Adrenal gland (tissue), 12 donors: ENCODE data around the gene IGFALS. TPM values are rescaled to one million over a fixed set of nuclear protein-coding genes. Genes with fewer than 3 reads are reported as not detected.

Source experiments
- DNase-seq, 7 donors: peaks; one replicate each; pipeline ENCODE4 v3.0.0-alpha.2; 2019 to 2020
- H3K27ac ChIP-seq, 5 donors: fragments of 200-600 bp; sonication (generic) in 4 of 5; 1 replicate in 3 of 5; 2 replicates in 2 of 5; pipeline versions ENCODE4 v1.5.1 to v1.8.0; 2016 to 2020; ENCODE audit warnings: mild to moderate bottlenecking in 1 of 5
- H3K27me3 ChIP-seq: fragments of 200-600 bp; 2 replicates; pipeline ENCODE4 v1.8.0; 2021
- H3K36me3 ChIP-seq, 2 donors: fragments of 200-600 bp; replicated peaks in 1 of 2; 1 replicate in 1 of 2; 2 replicates in 1 of 2; pipeline versions ENCODE4 v1.5.1 to v1.8.0; 2018 to 2022
- H3K4me1 ChIP-seq, 2 donors: fragments of 200-600 bp; replicated peaks in 1 of 2; 1 replicate in 1 of 2; 2 replicates in 1 of 2; pipeline versions ENCODE4 v1.5.1 to v1.8.0; 2018 to 2021
- H3K4me3 ChIP-seq, 4 donors: fragments of 200-600 bp; sonication (generic) in 3 of 4; one replicate each; pipeline ENCODE4 v1.5.1; 2016 to 2018
- H3K9me3 ChIP-seq, 3 donors: fragments of 200-600 bp; sonication (generic) in 1 of 3; replicated peaks in 1 of 3; 1 replicate in 2 of 3; 2 replicates in 1 of 3; pipeline versions ENCODE4 v1.5.1 to v1.8.0; 2016 to 2021
- CTCF ChIP-seq, 6 experiments: fragments of 450-650 bp in 4 of 6; fragments of 200-600 bp in 2 of 6; sonication (generic) in 1 of 6; IDR thresholded peaks; 1 replicate in 5 of 6; 2 replicates in 1 of 6; pipeline versions ENCODE4 v1.5.1 to v1.8.0; 2016 to 2021; ENCODE audit warnings: antibody characterized with exemption in 6 of 6, mild to moderate bottlenecking in 2 of 6, moderate library complexity in 1 of 6
- POLR2A ChIP-seq, 2 donors: fragments of 450-650 bp; IDR thresholded peaks; one replicate each; pipeline ENCODE4 v1.6.1; 2017; ENCODE audit warnings: antibody characterized with exemption in 2 of 2, mild to moderate bottlenecking in 2 of 2, moderate library complexity in 1 of 2
- WGBS, 4 donors: extraction: QIAGEN DNeasy Blood & Tissue Kit in 2 of 4; methylation state at CpG; one replicate each; pipeline versions ENCODE4 v1.1.5 to v1.1.7; 2013 to 2017; 5-methylcytosine and 5-hydroxymethylcytosine counted together
- intact Hi-C, 2 donors: fragments of 100-400 bp; cut with DNase I; formaldehyde crosslinking; loops; one replicate each; pipeline versions ENCODE4 v1.14.1 to v1.15.0; 2022 to 2023
- polyA plus RNA-seq, 3 donors: library from polyadenylated mRNA; stranded (reverse); fragments of 200-250 nt in 2 of 3; fragments of 350-450 nt in 1 of 3; fragmentation: Illumina TruSeq in 1 of 3; extraction: RNeasy Lipid Tissue Mini Kit (QIAGEN cat#74804) in 1 of 3; gene quantifications; one replicate each; pipeline ENCODE4 v1.2.3, GENCODE V29; 2013 to 2014
- total RNA-seq, 9 donors: library from RNA; depleted of rRNA in 4 of 9; stranded (reverse); fragments of >200 nt in 4 of 9; fragments of 120-200 nt in 1 of 9; fragmentation: NEBNext Ultra II Directional in 1 of 9; extraction: Animal tissue kit (Norgen Biotek cat#: 25700) in 1 of 9; gene quantifications; one replicate each; pipeline versions ENCODE4 v1.1.0 to v1.2.4, GENCODE V29; 2013 to 2023
- donor health status: healthy with polysubstance abuse.
- donor health status: Bipolar disorder and iron deficiency.
- donor health status: DM: yes; HTN: yes; CAD: no.
- donor health status: DM: no; HTN: no; CAD: no.
- donor health status: DM: no; HTN: no; CAD: no.
- donor health status: DM: yes; HTN: yes; CAD: no.

The IGFALS gene
- total and polyA plus RNA-seq, 12 donors = 0.11 to 3.9 (median 0.31) TPM; not detected in 2

GRCh38 chr16:1746693-1747195 is 46.8 kb downstream of the IGFALS start:
- H3K4me3 ChIP-seq = no peak overlapping the region
- no peaks in the 10 kb centered on the region for H3K27me3 ChIP-seq
- H3K27ac ChIP-seq = no peak overlapping the region
- WGBS, 4 donors = 92 to 93% (median 93%) methylated on average over 10 to 31 of the region's 31 CpGs
- no peaks in the 10 kb centered on the region for H3K9me3 ChIP-seq
- H3K4me1 ChIP-seq = no peaks in the 10 kb centered on the region
- no peak for DNase-seq
- peaks cover 0 to 74% of the 10 kb centered on the region in 2 donors for H3K36me3 ChIP-seq
- intact Hi-C loops = loop anchor here in 1 of 2 donors (10.0 kb wide), 1 partner anchor 72 kb away; the partner anchor contains the start of gene JPT2
- no peak for TF ChIP-seq POLR2A (IDR thresholded peaks at IDR 0.05)
- no peak for TF ChIP-seq CTCF (IDR thresholded peaks at IDR 0.05)

- intact Hi-C loops = loop anchor here in 1 of 2 donors (10.0 kb wide), 1 partner anchor 71 kb away; the partner anchor contains the start of gene JPT2
- H3K36me3 ChIP-seq = peaks cover 0 to 71% of the 10 kb centered on the region in 2 donors
- no peak overlapping the region for H3K4me3 ChIP-seq
- H3K4me1 ChIP-seq = no peaks in the 10 kb centered on the region
- 90 to 95% (median 94%) methylated on average over 17 to 29 of the region's 29 CpGs for WGBS, 4 donors
- no peaks in the 10 kb centered on the region for H3K27me3 ChIP-seq
- TF ChIP-seq POLR2A (IDR thresholded peaks at IDR 0.05) = no peak
- no peak for TF ChIP-seq CTCF (IDR thresholded peaks at IDR 0.05)
- no peak for DNase-seq
- H3K9me3 ChIP-seq = no peaks in the 10 kb centered on the region
- H3K27ac ChIP-seq = no peak overlapping the region
Measured at GRCh38 chr16:1745900-1746692, 47.4 kb downstream of the IGFALS start.

GRCh38 chr16:1745181-1745899 is 48.2 kb downstream of the IGFALS start:
- H3K36me3 ChIP-seq = peaks cover 0 to 70% of the 10 kb centered on the region in 2 donors

More at GRCh38 chr16:1745181-1745899, 48.2 kb downstream of the IGFALS start:
- Histone ChIP-seq H3K9me3 (no peaks in the 10 kb centered on the region), H3K4me1 (no peaks in the 10 kb centered on the region), H3K4me3 (no peak overlapping the region), H3K27me3 (no peaks in the 10 kb centered on the region), H3K27ac (no peak overlapping the region)
- DNase-seq = no peak
- 88 to 97% (median 94%) methylated on average over 5 to 25 of the region's 25 CpGs for WGBS, 4 donors
- TF ChIP-seq POLR2A (IDR thresholded peaks at IDR 0.05) (no peak), CTCF (IDR thresholded peaks at IDR 0.05) (no peak)
- intact Hi-C loops = loop anchor here in 1 of 2 donors (10.0 kb wide), 1 partner anchor 71 kb away; the partner anchor contains the start of gene JPT2
